Activated CD4-positive, CD25-positive, alpha-beta regulatory T cell (primary cell): ENCODE measurements around the gene QKI.
A peak's percentile ranks its signal among the peaks of the same experiment; 100 is the strongest.
"Not testable (repeated sequence)": the region's sequence is repeated elsewhere in the genome, so short reads cannot be mapped to it uniquely, and the experiment has no call there.

Source experiments
- DNase-seq, 4 experiments: peaks; one replicate each; lab custom pipeline; 2025; lab: John Stamatoyannopoulos, UW

Gene QKI

DNA sequence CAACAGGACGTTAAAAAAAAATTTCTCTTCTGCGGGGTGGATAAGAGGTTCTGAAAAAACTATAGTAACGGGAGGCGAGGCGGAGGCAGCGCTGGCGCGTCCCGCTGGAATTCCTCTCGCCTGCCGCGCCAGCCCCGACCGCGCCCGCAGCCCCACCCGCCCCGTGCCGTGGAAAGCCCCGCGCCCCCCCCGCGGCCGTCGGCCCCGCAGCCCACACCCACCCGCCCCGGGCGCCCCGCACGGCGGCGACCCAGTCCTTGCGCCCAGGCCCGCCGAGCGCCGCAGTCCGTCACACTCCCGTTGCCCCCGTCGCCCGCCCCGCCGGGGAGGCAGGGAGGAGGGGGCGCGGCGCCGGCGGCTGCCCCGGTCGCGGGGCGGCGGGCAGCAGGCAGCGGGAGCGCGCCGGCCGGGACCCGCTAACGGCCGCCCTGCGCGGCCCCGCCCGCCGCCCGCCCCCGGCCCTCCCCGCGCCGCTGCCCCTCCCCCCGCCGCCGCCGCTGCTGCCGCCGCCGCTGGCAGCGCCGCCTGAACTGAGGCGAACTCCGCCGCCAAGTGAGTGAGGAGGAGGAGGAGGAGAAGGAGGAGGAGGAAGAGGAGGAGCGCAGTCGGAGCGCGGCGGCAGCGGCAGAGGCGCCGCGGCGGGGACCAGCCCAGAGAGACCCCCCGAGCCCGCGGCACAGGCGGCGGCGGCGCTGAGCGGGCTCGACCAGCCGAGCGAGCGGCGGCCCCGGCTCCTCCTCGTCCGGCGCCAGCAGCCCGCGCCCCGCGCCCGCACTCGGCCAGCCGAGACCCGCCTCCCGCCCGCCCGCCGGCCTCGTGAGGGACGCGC, at the start of gene QKI:
Gene QKI (plus strand): TSS at position 602 of the 829 bp plus-strand sequence. CDS start 476 bp downstream, outside the sequence.
- peak; percentile 47 to 67 (median 58) for DNase-seq

- DNase-seq = no peak
These were observed 48.2 kb upstream of the QKI start for GRCh38 chr6:163366288-163366687.

DNA sequence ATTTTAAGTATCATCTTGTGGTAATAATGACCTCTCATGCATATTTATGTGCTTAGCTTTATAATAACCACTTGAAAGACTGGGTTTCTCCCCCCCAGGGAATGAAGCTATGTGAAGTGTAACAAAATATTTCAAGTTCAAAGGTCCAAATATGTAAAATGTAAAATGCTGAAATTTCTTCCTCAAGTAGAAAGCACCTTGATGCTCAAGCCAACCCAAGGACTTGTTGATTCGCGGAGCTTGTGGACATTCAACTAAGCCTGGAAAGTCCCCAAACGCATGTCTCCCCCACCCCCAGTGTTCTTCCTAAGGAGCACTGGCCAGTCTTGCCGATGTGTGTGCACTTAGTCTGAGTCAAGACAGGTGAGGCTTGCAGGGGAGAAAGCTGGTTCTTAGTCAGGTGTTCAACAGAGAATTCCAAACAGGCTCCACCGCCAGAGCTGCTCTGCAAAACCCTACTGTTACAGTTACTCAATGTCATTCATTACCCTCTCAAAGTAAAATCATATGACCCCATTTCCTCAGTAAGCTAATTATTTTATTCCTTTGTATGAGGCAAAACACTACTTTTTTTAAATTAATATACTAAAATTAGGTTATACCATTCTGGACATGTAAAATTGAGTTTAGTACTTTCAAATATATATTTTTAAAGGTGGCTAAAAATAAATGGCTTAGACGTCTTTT, 46.9 kb upstream of the QKI start:
- DNase-seq = no peak

GRCh38 chr6:163369141-163369540, 45.4 kb upstream of the QKI start:
- no peak for DNase-seq

DNA sequence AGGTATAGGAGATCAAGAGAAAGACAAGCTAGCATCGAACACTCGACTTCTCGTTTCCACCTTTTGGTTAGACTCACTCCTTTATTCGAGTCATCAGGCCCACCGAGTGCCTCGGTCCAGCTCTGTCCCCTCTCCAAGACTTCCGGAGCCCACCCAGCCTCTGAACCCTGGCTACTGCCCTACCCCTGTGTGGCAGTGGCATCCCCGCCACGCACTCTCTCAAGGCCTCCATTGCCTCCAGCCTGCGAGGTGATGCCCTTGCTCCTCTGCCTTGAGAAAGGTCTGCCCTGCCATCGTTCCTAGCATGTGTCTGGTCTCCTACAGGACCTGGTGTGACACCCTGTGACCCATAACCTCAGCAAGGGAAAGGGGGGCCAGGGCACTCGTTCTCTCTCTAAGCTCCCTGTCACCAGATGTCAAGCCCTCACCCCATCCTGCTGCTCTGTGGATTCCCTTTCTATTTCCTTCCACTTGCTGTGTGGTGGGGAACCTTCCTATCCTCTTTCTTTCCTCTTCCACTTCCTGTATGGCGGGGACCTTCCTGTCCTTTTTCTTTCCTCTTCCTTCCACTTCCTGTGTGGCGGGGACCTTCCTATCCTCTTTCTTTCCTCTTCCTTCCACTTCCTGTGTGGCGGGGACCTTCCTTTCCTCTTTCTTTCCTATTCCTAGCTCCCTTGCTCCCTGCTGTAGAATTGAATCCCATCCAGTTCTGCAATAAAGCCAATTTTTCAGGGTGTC, 44.7 kb upstream of the QKI start:
- DNase-seq = no peak

GRCh38 chr6:163370464-163371117, 43.9 kb upstream of the QKI start:
- DNase-seq = no peak

DNA sequence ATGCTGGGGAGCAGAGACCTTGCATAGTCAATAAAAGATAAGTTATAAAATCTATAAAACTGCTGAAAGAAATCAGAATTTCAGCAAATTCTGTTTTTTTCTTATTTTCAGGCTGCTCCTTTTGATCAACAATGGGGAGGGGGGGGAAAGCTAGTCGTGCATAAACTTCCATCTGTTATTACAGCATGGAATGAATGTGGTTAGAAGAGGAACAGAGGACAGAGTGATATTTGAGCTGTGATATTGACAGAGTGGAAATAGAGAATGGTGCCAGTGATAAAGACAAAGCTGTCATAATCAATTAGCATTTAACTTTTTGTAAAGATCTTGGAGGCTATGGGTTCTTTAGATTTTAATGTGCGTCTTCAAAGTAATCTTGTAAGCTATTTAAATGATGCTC, 43.4 kb upstream of the QKI start:
- DNase-seq = no peak

DNA sequence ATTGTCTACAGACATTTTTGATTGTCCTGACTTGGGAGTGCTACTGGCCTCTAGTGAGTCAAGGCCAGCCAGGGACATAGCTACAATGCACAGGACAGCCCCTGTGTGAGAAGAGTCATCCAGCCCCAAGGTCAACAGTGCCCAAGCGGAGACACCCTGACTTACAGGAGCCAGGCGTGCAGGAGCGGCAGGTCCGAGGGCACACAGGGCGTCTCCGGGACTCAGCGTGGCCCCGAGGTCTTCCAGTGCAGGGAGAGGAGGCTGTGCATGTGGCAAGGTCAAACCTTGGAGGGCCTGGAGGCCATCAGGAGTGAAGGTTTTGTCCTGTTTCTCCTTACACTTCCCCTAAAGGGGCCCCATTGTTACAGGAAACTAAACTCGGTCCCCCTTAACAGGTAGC, 41.3 kb upstream of the QKI start:
- DNase-seq = no peak

GRCh38 chr6:163375361-163375760, 39.2 kb upstream of the QKI start:
- DNase-seq = no peak

GRCh38 chr6:163376187-163376586, 38.3 kb upstream of the QKI start:
- no peak for DNase-seq

GRCh38 chr6:163377561-163377960, 37.0 kb upstream of the QKI start:
- DNase-seq = no peak

DNA sequence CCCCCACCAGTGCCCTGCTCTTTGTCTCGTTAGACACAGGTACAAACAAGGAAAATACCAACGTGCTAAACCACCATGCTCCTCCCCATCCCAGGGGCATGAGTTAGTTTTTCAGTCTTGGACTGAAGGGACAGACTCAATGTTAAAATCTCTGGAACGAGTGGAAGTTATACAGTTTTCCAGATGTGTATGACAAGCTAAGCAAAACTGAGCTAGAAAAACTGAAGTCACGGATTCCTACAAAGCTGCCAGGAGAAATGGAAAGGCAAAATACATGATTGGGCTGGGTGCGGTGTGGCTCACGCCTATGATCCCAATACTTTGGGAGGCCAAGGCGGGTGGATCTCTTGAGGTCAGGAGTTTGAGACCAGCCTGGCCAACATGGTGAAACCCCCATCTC, 34.3 kb upstream of the QKI start:
- no peak for DNase-seq

- no peak for DNase-seq
These were observed 33.3 kb upstream of the QKI start for GRCh38 chr6:163381118-163381756.

DNA sequence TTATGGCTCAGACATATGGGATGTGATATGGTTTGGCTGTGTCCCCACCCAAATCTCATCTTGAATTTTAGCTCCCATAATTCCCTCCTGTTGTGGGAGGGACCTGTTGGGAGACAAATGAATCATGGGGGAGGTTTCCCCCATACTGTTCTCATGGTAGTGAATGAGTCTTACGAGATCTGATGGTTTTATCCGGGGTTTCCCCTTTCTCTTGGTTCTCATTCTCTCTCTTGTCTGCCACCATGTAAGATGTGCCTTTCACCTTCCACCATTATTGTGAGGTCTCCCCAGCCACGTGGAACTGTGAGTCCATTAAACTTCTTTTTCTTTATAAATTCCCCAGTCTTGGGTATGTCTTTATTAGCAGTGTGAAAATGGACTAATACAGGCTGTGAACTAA, 31.1 kb upstream of the QKI start:
- DNase-seq = not testable (repeated sequence)

DNA sequence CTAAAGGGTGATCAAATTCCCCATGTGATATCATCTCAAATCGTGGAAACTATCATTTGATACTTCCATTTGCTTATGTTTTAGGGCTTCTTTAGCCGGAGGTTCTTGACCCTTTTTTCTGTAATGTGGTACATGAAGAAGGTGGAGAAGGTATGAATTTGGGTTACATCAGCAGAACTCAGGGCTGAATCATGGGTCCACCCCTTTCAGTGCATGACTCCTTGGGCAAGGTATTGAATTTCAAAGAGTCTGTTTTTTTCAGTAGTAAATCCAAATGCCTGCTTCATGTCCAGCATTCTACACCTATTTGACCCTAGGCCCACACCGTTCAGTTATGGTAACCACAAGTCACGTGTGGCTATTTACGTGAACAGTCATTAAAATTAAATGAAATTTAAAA, 30.6 kb upstream of the QKI start:
- no peak for DNase-seq

- no peak for DNase-seq
These were observed 30.0 kb upstream of the QKI start for GRCh38 chr6:163384510-163384909.

- not testable (repeated sequence) for DNase-seq
These were observed 29.0 kb upstream of the QKI start for GRCh38 chr6:163385503-163385902.

DNA sequence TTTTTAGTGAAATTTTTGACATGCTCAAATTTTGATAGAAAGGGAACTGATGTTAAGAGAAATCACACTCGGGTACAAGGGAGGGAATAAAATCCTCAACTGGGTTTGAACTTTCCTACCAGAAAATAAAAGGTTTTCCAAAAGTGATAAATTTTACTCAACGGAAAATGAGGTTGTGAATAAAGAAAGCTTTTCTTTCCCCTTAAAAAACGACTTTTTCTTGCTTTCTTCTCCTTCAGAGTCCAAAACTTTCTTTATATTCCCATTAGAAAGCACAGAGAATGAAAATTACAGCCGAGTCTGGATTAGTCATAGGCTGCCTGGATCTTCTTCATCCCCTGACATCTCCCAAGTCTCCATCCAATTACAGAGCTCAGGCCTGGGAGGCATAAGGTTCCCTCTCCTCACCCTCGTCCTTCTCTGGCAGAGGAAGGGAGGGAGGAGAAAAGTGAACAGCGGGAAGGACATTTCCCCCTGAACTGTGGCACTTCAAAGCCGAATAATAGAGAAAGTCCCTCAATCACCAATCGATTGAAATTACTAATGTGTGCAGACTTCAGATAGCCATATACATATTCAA, 28.1 kb upstream of the QKI start:
- no peak for DNase-seq

GRCh38 chr6:163387317-163387716, 27.2 kb upstream of the QKI start:
- no peak for DNase-seq

DNA sequence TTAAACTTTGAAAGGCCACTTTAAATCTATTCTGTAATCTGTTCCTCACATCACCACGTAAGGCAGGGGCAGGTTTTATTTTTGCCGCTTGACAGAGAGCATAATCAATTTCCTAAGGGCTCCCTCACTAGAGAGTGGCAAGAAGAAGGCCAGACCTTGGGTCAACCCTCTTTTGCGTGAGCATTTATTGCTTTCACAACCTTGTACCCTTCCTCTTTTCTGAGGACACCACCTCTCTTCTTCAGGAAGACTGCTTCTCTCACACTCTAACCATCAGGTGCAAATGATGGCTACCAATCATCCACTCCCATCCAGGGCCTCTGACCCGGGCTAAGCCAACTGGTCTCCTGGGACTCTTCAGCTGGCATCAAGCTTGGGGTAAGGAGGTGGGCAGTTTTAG, 25.2 kb upstream of the QKI start:
- no peak for DNase-seq

GRCh38 chr6:163390770-163391169, 23.7 kb upstream of the QKI start:
- no peak for DNase-seq
